Effector CD4-positive, alpha-beta T cell (primary cell): ENCODE data around the gene EGFL7.

Experiments
- DNase-seq: peaks from one replicate; pipeline ENCODE4 v3.0.0-alpha.2; 2020

Gene EGFL7

GRCh38 chr9:136673975-136674785, 11.5 kb downstream of the EGFL7 start:
- no peak for DNase-seq

GRCh38 chr9:136674786-136675349, 12.2 kb downstream of the EGFL7 start:
- no peak for DNase-seq

- no peak for DNase-seq
Measured at GRCh38 chr9:136675477-136676296, 13.0 kb downstream of the EGFL7 start.

- DNase-seq = no peak
Measured at GRCh38 chr9:136676297-136676794, 13.6 kb downstream of the EGFL7 start.

- DNase-seq = no peak
Measured at GRCh38 chr9:136676920-136677686, 14.4 kb downstream of the EGFL7 start.

GRCh38 chr9:136678034-136678433, 15.3 kb downstream of the EGFL7 start:
- DNase-seq = no peak

- no peak for DNase-seq
Measured at GRCh38 chr9:136678624-136679023, 15.9 kb downstream of the EGFL7 start.

GRCh38 chr9:136679431-136679941, 16.8 kb downstream of the EGFL7 start:
- no peak for DNase-seq

- no peak for DNase-seq
Measured at GRCh38 chr9:136681029-136681428, 18.3 kb downstream of the EGFL7 start.

GRCh38 chr9:136681945-136682699, 19.4 kb downstream of the EGFL7 start:
- no peak for DNase-seq

- DNase-seq = no peak
Measured at GRCh38 chr9:136682710-136683109, 20.0 kb downstream of the EGFL7 start.

- no peak for DNase-seq
Measured at GRCh38 chr9:136683173-136683745, 20.5 kb downstream of the EGFL7 start.

GRCh38 chr9:136683755-136684154, 21.0 kb downstream of the EGFL7 start:
- DNase-seq = no peak

GRCh38 chr9:136684339-136684738, 21.6 kb downstream of the EGFL7 start:
- DNase-seq = no peak

GRCh38 chr9:136684799-136685198, 22.1 kb downstream of the EGFL7 start:
- no peak for DNase-seq

GRCh38 chr9:136685216-136685615, 22.5 kb downstream of the EGFL7 start:
- no peak for DNase-seq

- no peak for DNase-seq
Measured at GRCh38 chr9:136685790-136686533, 23.2 kb downstream of the EGFL7 start.

GRCh38 chr9:136686534-136686793, 23.7 kb downstream of the EGFL7 start:
- DNase-seq = no peak

GRCh38 chr9:136686794-136687711, 24.3 kb downstream of the EGFL7 start, which contains the start of gene AGPAT2:
Gene AGPAT2 (minus strand): TSS chr9:136687457. CDS start chr9:136687357, 100 bp downstream.
- peak; percentile 30 for DNase-seq
